H1 (cell line): ENCODE data around the gene TPST2. TPM values are rescaled to one million over a fixed set of nuclear protein-coding genes. Genes with fewer than 3 reads are reported as not detected.

Experiments
- CTCF ChIA-PET: fragments of 300-600 bp; sonication (Branson Sonifier 250); formaldehyde crosslinking; loops from one replicate; lab custom pipeline; 2021; ENCODE audit not compliant: partially characterized antibody; lab: Charles Lee
- POLR2A ChIA-PET: fragments of 300-600 bp; sonication (Branson Sonifier 250); formaldehyde crosslinking; loops from one replicate; lab custom pipeline; 2021; ENCODE audit warnings: inconsistent platforms; ENCODE audit not compliant: partially characterized antibody; lab: Charles Lee
- DNase-seq, 2 experiments: peaks; one replicate each; pipeline versions ENCODE4 v3.0.0 to v3.0.0-alpha.2; 2010 to 2022; ENCODE audit warnings: low spot score in 2 of 2, low read depth in 1 of 2, mixed read lengths in 1 of 2
- FAIRE-seq: peaks from 2 replicates; lab custom pipeline; 2011; peaks lifted over from hg19 to GRCh38; lab: Jason Lieb, UNC
- H2AFZ ChIP-seq: 2 replicates; pipeline ENCODE4 v1.8.1; 2012; ENCODE audit warnings: low read length, inconsistent platforms
- H2AK5ac ChIP-seq: 2 replicates; pipeline ENCODE4 v1.6.1; 2013; ENCODE audit warnings: low read depth, low read length
- H2BK120ac ChIP-seq: replicated peaks from 2 replicates; pipeline ENCODE3; 2013; ENCODE audit warnings: low read depth, low read length, inconsistent platforms
- H2BK12ac ChIP-seq: 2 replicates; pipeline ENCODE4 v1.6.1; 2013; ENCODE audit warnings: low read depth, low read length
- H2BK15ac ChIP-seq: 2 replicates; pipeline ENCODE4 v1.6.1; 2013; ENCODE audit warnings: low read length
- H2BK20ac ChIP-seq: 2 replicates; pipeline ENCODE4 v1.6.1; 2013; ENCODE audit warnings: low read length
- H2BK5ac ChIP-seq: 2 replicates; pipeline ENCODE4 v1.6.1; 2013; ENCODE audit warnings: low read depth, low read length
- H3K14ac ChIP-seq: 2 replicates; pipeline ENCODE4 v1.6.1; 2013; ENCODE audit warnings: inconsistent platforms; ENCODE audit not compliant: insufficient read length
- H3K18ac ChIP-seq: 2 replicates; pipeline ENCODE4 v1.6.1; 2013; ENCODE audit warnings: low read length; ENCODE audit errors: extremely low read depth
- H3K23ac ChIP-seq: 2 replicates; pipeline ENCODE4 v1.6.1; 2013; ENCODE audit warnings: inconsistent platforms; ENCODE audit not compliant: insufficient read length
- H3K23me2 ChIP-seq: 2 replicates; pipeline ENCODE4 v1.6.1; 2013; ENCODE audit warnings: low read depth, low read length
- H3K27ac ChIP-seq: 2 replicates; pipeline ENCODE4 v1.6.1; 2011; ENCODE audit warnings: low read depth, low read length, inconsistent platforms
- H3K27me3 ChIP-seq, 4 experiments: replicated peaks in 1 of 4; 1 replicate in 1 of 4; 2 replicates in 3 of 4; pipeline versions ENCODE4 v1.6.1 to v1.8.1; 2011 to 2013; ENCODE audit warnings: low read length in 3 of 4, mild to moderate bottlenecking in 3 of 4, inconsistent platforms in 2 of 4, mixed read lengths in 2 of 4, moderate library complexity in 1 of 4; ENCODE audit not compliant: control insufficient read depth in 3 of 4, insufficient read depth in 3 of 4; ENCODE audit errors: extremely low read depth in 1 of 4
- H3K36me3 ChIP-seq, 4 experiments: 2 replicates each; pipeline versions ENCODE4 v1.6.1 to v1.8.1; 2011 to 2013; ENCODE audit warnings: mild to moderate bottlenecking in 4 of 4, low read length in 3 of 4, moderate library complexity in 2 of 4, control low read depth in 1 of 4, inconsistent platforms in 1 of 4; ENCODE audit not compliant: insufficient read depth in 4 of 4, control insufficient read depth in 2 of 4
- H3K4ac ChIP-seq: replicated peaks from 2 replicates; pipeline ENCODE3; 2013; ENCODE audit warnings: low read length, low read depth, mixed read lengths, inconsistent platforms; ENCODE audit not compliant: insufficient read length
- H3K4me1 ChIP-seq, 4 experiments: replicated peaks in 1 of 4; 1 replicate in 1 of 4; 2 replicates in 3 of 4; pipeline versions ENCODE4 v1.6.1 to v1.8.1; 2011 to 2013; ENCODE audit warnings: low read length in 3 of 4, inconsistent platforms in 2 of 4, mixed read lengths in 1 of 4; ENCODE audit not compliant: insufficient read depth in 4 of 4, control insufficient read depth in 3 of 4
- H3K4me2 ChIP-seq, 2 experiments: 2 replicates each; pipeline versions ENCODE4 v1.6.1 to v1.8.1; 2011 to 2013; ENCODE audit warnings: low read depth in 2 of 2, low read length in 2 of 2, control low read depth in 1 of 2, inconsistent platforms in 1 of 2, mild to moderate bottlenecking in 1 of 2; ENCODE audit not compliant: insufficient read depth in 1 of 2
- H3K4me3 ChIP-seq, 4 experiments: fragments of 200-600, 300-600 bp in 1 of 4; sonication (generic), shearing (Covaris generic), sonication (Bioruptor Twin) in 1 of 4; 2 replicates each; pipeline versions ENCODE4 v1.5.1 to v1.8.1; 2011 to 2016; ENCODE audit warnings: low read length in 4 of 4, low read depth in 3 of 4, control low read depth in 2 of 4, inconsistent platforms in 2 of 4, mild to moderate bottlenecking in 2 of 4, mixed read lengths in 1 of 4, moderate library complexity in 1 of 4; ENCODE audit not compliant: insufficient read depth in 2 of 4; ENCODE audit errors: extremely low read depth in 1 of 4
- H3K56ac ChIP-seq: replicated peaks from 2 replicates; pipeline ENCODE3; 2013; ENCODE audit warnings: low read depth, mild to moderate bottlenecking, mixed read lengths, low read length, inconsistent platforms; ENCODE audit not compliant: insufficient read length
- H3K79me1 ChIP-seq: 2 replicates; pipeline ENCODE4 v1.6.1; 2013; ENCODE audit warnings: low read depth, low read length, control low read depth
- H3K79me2 ChIP-seq, 2 experiments: 2 replicates each; pipeline versions ENCODE4 v1.6.1 to v1.8.1; 2012 to 2013; ENCODE audit warnings: low read length in 2 of 2, mild to moderate bottlenecking in 2 of 2, inconsistent platforms in 1 of 2; ENCODE audit not compliant: insufficient read depth in 2 of 2, control insufficient read depth in 1 of 2
- H3K9ac ChIP-seq, 4 experiments: replicated peaks in 1 of 4; 1 replicate in 1 of 4; 2 replicates in 3 of 4; pipeline versions ENCODE4 v1.6.1 to v1.8.1; 2011 to 2013; ENCODE audit warnings: low read depth in 3 of 4, low read length in 3 of 4, control low read depth in 2 of 4, mild to moderate bottlenecking in 2 of 4, moderate library complexity in 2 of 4, inconsistent platforms in 1 of 4; ENCODE audit errors: extremely low read depth in 1 of 4
- H3K9me3 ChIP-seq, 2 experiments: 2 replicates each; pipeline versions ENCODE4 v1.6.1 to v1.8.1; 2012 to 2013; ENCODE audit warnings: mild to moderate bottlenecking in 2 of 2, moderate library complexity in 2 of 2, control low read depth in 1 of 2, inconsistent platforms in 1 of 2, low read depth in 1 of 2, low read length in 1 of 2, mixed read lengths in 1 of 2; ENCODE audit not compliant: insufficient read depth in 2 of 2
- H4K20me1 ChIP-seq, 2 experiments: replicated peaks in 1 of 2; 2 replicates each; pipeline versions ENCODE3 to v1.8.1; 2011 to 2013; ENCODE audit warnings: inconsistent platforms in 2 of 2, low read length in 2 of 2, mild to moderate bottlenecking in 1 of 2; ENCODE audit not compliant: insufficient read depth in 2 of 2, control insufficient read depth in 1 of 2
- H4K5ac ChIP-seq: 2 replicates; pipeline ENCODE4 v1.6.1; 2013; ENCODE audit warnings: low read length, low read depth, mixed read lengths, inconsistent platforms; ENCODE audit not compliant: insufficient read length
- H4K8ac ChIP-seq: 2 replicates; pipeline ENCODE4 v1.8.0; 2013; ENCODE audit warnings: mild to moderate bottlenecking, moderate library complexity, low read length, inconsistent platforms; ENCODE audit not compliant: insufficient read depth; ENCODE audit errors: extremely low read depth
- H4K91ac ChIP-seq: replicated peaks from 2 replicates; pipeline ENCODE3; 2013; ENCODE audit warnings: low read length, mixed read lengths, inconsistent platforms; ENCODE audit not compliant: insufficient read length
- ASH2L ChIP-seq: fragments of 200-600, 300-600 bp; sonication (generic); IDR thresholded peaks from one replicate; pipeline ENCODE4 v1.7.1; 2017; ENCODE audit warnings: low read length
- CBX8 ChIP-seq: fragments of 300-800, 300-1000 bp; sonication (generic); IDR thresholded peaks from 2 replicates; pipeline ENCODE4 v1.7.1; 2016; ENCODE audit warnings: low read depth, low read length, borderline replicate concordance
- EGR1 ChIP-seq: IDR thresholded peaks from 2 replicates; pipeline ENCODE4 v1.6.1; 2011; ENCODE audit warnings: low read depth, low read length, borderline replicate concordance
- RBBP5 ChIP-seq: IDR thresholded peaks from 2 replicates; pipeline ENCODE4 v1.7.1; 2012; ENCODE audit warnings: low read depth, mild to moderate bottlenecking, inconsistent platforms, low read length, moderate library complexity, borderline replicate concordance
- SIRT6 ChIP-seq: IDR thresholded peaks from one replicate; pipeline ENCODE4 v1.7.1; 2012; ENCODE audit warnings: low read length, inconsistent platforms
- TEAD4 ChIP-seq: IDR thresholded peaks from 2 replicates; pipeline ENCODE4 v1.6.1; 2012; ENCODE audit warnings: low read depth, low read length, inconsistent platforms, mixed read lengths
- WGBS, 2 experiments: shearing (Covaris generic) in 1 of 2; methylation state at CpG; one replicate each; pipeline versions ENCODE4 v1.1.6 to v1.1.7; 2013 to 2015; ENCODE audit warnings: low lambda C conversion rate in 2 of 2, mixed read lengths in 2 of 2, inconsistent platforms in 1 of 2, low coverage in 1 of 2, missing lambda C conversion rate in 1 of 2; ENCODE audit not compliant: insufficient replicate concordance in 2 of 2, insufficient coverage in 1 of 2, insufficient read length in 1 of 2; ENCODE audit errors: extremely low coverage in 1 of 2, missing lambda C conversion rate in 1 of 2; 5-methylcytosine and 5-hydroxymethylcytosine counted together
- polyA plus RNA-seq, 7 experiments: library from polyadenylated mRNA; depleted of rRNA in 3 of 7; stranded (reverse) in 5 of 7; unstranded in 2 of 7; fragments of >200 nt in 5 of 7; fragments of 200-250 nt in 2 of 7; gene quantifications; 1 replicate in 5 of 7; 2 replicates in 1 of 7; 4 replicates in 1 of 7; pipeline versions ENCODE4 v1.2.1 to v1.2.3, GENCODE V29; 2011 to 2013; ENCODE audit warnings: missing spikeins in 2 of 7, mixed read lengths in 2 of 7
- total RNA-seq: library from RNA; stranded (reverse); fragmentation: NEBNext Ultra II Directional; extraction: Animal tissue kit (Norgen Biotek cat#: 25700); gene quantifications from 2 replicates; pipeline ENCODE4 v1.2.1, GENCODE V29; 2021
- TF ChIP-seq, protein P1 (sequence below): IDR thresholded peaks from 2 replicates; pipeline ENCODE4 v1.6.1; 2012; ENCODE audit warnings: inconsistent platforms
- TF ChIP-seq, protein P2 (sequence below): IDR thresholded peaks from 2 replicates; pipeline ENCODE4 v1.6.1; 2011; ENCODE audit warnings: low read length, improper control_type of control experiment

The TPST2 gene
- total and polyA plus RNA-seq, 2 of the 8 experiments (the other 6 are each of a cell fraction or from before 2014, with no cell fraction given) = 58.8 to 143 TPM

DNA sequence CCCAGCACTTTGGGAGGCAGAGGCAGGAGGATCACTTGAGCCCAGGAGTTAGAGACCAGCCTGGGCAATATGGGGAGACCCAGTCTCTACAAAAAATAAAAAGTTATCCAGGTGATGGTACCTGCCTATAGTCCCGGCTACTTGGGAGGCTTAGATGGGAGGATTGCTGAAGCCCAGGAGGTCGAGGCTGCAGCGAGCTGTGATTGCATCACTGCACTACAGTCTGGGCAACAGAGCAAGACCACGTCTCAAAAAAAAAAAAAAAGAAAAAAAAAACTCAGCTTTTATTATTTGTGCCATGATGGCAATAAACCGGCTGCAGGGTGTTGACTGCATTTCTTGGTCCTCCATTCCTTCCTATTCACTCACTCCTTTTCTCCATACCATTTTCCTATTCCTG, 44.1 kb downstream of the TPST2 start:
- Histone ChIP-seq H4K20me1 (peaks cover 0 to 10% of the 10 kb centered on the region in 2 experiments), H3K4me1 (peaks cover 2 to 16% (median 9%) of the 10 kb centered on the region in 4 experiments; a peak in 6 of 7 replicates), H3K23me2 (peaks cover 1% of the 10 kb centered on the region; the same call in 1 of the 2 replicates), H3K27me3 (no peaks in the 10 kb centered on the region), H2BK15ac (no peak overlapping the region), H2BK120ac (no peak overlapping the region), H3K4me3 (no peak overlapping the region), H3K56ac (peak overlapping the region; percentile 1), H2BK20ac (no peak overlapping the region), H2AFZ (no peak overlapping the region), H3K9me3 (no peaks in the 10 kb centered on the region), H3K14ac (no peak overlapping the region), H4K5ac (no peak overlapping the region), H3K27ac (no peak overlapping the region), H3K79me1 (peaks cover 16% of the 10 kb centered on the region), H3K4me2 (no peak overlapping the region), H2BK12ac (no peak overlapping the region), H3K79me2 (peaks cover 0 to 71% of the 10 kb centered on the region in 2 experiments; a peak in 2 of 4 replicates), H4K91ac (no peak overlapping the region), H2AK5ac (no peak overlapping the region), H3K9ac (no peak overlapping the region), H3K23ac (no peak overlapping the region), H3K18ac (no peak overlapping the region), H3K4ac (no peak overlapping the region), H3K36me3 (peaks cover 0 to 18% (median 6%) of the 10 kb centered on the region in 4 experiments; a peak in 6 of 8 replicates), H4K8ac (no peak overlapping the region), H2BK5ac (no peak overlapping the region)
- 96% methylated on average over 5 of the region's 5 CpGs; no CpG with 5 or more reads in 1 of the 2 experiments for WGBS, 2 experiments
- DNase-seq (no peak), FAIRE-seq (no peak)
- ChIA-PET POLR2A (interaction anchor here (0.7 to 1.2 kb wide), 4 partner anchors 18 to 101 kb away, joined by 3 to 4 read pairs (median 3); no protein-coding TSS in a partner anchor), CTCF (interaction anchor here (0.8 to 2.1 kb wide), 3 partner anchors 9 to 120 kb away, joined by 4 to 5 read pairs (median 5); no protein-coding TSS in a partner anchor)
- TF ChIP-seq ASH2L (no peak), RBBP5 (no peak), CBX8 (no peak), EGR1 (no peak), SIRT6 (no peak), TEAD4 (no peak)
- TF ChIP-seq, protein P1, sequence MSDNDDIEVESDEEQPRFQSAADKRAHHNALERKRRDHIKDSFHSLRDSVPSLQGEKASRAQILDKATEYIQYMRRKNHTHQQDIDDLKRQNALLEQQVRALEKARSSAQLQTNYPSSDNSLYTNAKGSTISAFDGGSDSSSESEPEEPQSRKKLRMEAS = no peak
- TF ChIP-seq, protein P2, sequence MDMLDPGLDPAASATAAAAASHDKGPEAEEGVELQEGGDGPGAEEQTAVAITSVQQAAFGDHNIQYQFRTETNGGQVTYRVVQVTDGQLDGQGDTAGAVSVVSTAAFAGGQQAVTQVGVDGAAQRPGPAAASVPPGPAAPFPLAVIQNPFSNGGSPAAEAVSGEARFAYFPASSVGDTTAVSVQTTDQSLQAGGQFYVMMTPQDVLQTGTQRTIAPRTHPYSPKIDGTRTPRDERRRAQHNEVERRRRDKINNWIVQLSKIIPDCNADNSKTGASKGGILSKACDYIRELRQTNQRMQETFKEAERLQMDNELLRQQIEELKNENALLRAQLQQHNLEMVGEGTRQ = no peak
